GM18498 (cell line): ENCODE measurements around the gene LYST.
"Not testable (repeated sequence)": the region's sequence is repeated elsewhere in the genome, so short reads cannot be mapped to it uniquely, and the experiment has no call there.

Experiments used
- ATAC-seq: cut with Tn5 transposase; IDR thresholded peaks from one replicate; pipeline ENCODE4 v1.9.1; 2021; ENCODE audit warnings: mild to moderate bottlenecking, moderate library complexity; ENCODE audit not compliant: unreplicated experiment

The LYST gene

DNA sequence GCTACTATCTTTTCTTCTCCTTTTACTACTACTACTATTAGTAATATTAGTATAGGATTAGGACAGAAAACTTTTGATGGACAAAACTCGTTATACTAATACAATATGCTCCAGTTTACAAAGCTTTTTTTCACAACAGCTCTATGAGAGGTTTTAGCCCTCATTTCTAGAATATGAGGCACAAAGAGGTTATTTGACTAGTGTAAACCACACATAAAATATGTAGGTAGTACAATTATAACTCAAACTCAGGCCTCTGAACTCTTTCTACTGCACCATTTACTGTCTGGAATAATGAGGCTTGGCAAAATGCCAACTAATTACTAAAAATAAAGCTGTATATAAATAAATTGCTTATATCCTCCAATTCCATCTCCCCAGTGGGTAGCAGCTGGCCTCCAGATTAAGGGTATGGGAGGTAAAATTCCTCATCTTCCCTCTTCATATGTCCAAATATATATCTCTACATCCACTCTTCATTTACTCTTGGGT is 99.9 kb downstream of the LYST start:
- no peak for ATAC-seq

DNA sequence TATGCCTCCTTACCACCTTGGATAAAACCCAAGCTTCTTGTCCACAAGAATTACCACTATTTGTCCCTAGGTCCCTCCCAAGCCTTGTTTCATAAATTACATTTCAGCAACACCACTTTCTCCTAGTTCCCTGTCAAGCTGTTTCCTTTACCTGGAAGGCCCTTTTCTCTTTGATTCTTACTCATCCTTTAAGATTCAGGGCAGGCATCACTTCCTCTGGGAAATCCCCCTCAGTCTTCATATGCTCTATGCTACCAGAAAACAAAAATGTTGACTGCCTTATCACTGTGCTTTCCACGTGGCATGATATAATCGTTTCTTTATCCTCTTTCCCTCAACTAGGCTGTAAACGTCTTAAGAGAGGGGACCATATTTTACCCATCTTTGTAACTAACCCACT is 102.7 kb downstream of the LYST start:
- ATAC-seq, result no peak

DNA sequence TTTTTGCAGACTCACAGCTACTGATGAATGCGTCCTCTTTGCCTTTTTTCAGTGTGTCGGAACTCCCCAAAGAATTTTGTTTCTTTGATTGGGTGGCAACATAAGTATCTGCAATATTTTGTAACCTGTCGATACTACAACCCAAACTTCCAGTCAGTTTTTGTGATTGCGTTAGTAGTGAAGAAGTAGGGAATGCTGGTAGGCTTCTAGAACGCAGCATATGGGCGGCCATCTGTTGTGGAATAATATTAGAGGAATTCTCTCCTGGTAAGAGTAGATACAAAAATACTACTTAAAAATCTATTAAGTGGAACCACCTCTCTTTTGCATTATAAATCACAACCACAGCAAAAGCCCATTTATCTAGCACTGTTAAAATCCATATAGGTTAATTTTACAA is 107.4 kb downstream of the LYST start:
- no peak for ATAC-seq

DNA sequence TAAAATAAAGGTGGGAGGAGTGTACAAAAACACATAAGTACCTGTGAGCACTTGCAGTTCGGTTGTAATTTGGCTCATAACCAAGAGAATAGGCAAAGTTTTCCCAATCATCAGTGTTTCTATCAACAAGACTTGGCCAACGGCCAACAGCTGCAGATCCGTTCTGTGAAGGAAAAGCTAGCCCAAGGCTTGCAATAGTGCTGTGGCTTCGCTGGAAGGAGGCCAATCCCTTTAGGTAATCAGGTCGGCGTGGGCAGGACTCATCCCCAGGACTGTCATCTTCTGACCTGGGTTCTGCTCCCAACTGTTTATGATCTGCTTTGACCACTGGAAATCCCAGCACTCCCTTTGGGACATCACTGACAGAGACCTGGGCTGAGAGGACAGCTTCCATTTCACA is 107.8 kb downstream of the LYST start:
- no peak for ATAC-seq

DNA sequence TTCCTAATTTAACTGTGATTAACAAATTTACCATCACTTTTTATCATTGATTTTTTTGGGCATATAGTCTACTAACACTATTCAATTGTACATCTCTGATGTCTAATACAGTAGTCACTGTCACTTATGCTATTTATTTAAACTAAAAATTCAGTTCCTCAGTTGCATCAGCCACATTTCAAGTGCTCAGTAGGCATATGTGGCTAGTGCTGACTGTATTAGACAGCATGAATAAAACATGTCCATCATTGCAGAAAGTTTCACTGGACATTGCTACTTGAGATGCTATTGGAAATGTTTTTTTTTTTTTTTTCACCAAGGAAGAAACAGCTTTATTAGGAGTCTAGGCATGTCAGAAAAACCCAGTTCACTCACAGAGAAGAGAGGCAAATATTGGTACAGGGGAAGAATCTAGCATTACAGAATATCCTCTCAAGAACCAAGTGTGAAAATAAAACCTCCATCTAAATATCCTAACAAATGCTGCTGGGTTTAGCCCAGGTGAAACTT is 109.1 kb downstream of the LYST start:
- ATAC-seq, result no peak

DNA sequence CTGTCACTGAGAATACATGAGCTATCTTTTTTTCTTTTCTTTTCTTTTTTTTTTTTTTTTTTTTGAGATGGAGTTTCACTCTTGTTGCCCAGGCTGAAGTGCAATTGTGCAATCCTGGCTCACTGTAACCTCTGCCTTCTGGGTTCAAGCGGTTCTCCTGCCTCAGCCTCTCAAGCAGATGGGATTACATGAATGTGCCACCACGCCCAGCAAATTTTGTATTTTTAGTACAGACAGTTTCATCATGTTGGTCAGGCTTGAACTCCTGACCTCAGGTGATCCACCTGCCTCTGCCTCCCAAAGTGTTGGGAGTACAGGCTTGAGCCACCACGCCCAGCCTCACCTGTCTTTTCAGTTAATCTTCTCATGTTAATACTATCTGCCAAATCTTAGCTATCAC is 112.5 kb downstream of the LYST start:
- ATAC-seq, result not testable (repeated sequence)

DNA sequence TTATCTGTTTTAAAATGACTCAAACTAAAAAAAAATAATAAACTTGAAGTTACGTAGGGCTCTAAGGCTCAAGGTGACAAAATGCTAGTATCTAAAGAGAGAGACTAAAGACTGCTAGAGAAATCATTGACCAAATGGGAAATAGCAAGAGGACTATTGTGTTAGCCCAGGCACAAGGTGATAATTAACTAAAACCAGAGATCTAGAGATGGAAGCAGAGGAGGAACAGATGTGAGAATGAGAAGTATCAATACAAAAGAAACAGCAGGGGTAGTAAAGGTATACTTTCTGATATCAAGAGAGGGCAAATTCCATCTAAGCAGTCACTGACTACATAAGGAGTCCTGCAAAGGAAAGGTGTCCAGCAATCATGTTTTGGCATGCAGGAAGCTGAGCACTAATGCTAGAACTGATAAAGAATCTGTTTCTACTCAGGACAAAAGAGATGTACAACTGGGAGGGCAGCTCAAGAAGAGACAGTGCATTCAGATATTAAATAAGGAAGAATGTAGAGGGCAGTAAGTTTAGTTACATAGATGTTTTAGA is 116.9 kb downstream of the LYST start:
- ATAC-seq, result no peak

DNA sequence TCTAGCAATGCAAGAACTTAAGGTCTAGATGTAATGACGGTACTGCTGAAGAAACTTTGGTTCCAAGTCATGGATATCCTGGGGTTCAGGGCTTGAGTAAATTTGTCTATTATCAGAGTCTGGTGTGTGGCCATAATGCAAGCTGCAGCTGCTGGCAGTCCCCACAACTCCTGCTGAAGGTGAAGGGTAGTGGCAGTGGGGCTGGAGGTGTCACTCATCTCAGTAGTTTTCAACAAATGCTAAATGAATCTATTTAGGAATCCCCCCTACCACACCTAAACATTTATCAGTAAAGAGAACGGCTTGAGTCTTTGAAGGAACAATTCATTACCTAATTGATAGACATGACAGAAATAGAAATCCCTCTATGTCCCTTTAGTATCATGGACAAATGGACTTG is 118.0 kb downstream of the LYST start:
- ATAC-seq, result no peak

DNA sequence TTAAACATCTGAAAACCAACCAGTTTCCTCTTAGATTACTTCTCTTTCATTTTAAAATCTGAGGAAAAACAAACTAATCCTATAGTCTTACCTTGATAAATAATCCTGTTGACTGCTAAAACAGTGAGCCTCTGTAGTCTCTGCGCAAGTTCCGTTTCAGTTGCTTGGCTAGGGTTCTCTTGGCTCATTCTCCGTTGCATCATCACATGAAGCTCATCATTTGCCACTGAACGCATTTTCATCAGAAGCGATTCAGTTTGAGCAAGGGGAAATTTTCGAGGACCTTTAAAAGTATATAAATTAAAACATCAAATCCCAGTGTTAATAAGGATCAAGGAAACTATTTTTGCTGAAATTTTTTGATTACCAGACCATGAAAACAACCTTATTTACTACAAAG is 120.5 kb downstream of the LYST start:
- ATAC-seq, result no peak

DNA sequence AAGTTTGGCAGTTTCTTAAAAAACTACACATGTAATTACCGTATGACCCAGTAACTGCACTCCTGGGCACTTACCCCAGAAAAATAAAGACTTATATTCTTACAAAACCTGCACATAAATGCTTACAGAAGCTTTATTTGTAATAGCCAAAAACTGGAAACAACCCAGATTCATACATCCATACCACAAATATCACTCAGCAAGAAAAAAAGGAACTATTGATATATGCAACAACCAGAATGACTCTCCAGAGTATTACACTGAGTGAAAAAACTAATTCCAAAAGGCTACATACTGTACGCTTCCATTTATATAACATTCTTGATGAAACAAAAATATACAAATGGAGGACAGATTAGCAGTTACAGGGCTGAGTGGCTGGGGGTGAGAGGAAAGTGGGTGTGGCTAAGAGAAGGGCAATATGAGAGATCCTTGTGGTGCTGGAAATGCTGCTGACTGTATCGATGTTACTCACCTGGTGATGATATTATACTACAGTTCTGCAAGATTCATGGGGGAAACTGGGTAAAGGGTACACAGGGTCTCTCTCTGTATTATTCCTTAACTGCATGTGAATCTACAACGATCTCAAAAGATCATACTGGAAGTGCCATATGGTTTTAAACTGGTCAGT is 121.1 kb downstream of the LYST start:
- no peak for ATAC-seq

DNA sequence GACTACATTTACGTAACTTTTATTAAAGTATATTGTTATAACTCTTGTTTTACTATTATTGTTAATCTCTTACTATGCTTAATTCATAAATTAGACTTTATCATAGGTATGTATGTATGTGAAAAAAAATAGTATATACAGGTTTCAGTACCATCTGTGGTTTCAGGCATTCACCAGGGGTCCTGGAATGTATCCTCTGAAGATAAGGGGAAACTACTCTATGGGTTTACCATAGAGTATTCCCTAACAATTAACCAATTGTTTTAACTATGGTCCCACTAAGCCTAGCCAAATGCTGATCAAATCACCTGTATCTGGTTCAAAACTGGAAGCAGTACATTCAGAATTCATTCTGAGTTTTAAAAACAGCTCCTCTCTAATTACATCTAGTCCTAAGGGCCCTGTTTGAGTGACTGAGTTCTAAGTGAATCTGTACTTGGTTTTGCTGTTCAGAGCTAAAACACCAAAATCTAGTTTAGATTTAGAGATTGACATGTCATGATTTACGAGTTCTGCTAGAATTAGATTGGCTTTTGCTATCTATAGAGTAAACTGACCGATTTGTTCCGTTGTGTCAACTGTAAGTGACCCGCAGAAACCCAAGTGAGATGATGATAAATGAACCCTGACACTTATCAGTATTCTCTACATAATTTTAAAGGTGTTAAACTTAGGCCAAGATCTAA is 123.6 kb downstream of the LYST start:
- ATAC-seq, result no peak

DNA sequence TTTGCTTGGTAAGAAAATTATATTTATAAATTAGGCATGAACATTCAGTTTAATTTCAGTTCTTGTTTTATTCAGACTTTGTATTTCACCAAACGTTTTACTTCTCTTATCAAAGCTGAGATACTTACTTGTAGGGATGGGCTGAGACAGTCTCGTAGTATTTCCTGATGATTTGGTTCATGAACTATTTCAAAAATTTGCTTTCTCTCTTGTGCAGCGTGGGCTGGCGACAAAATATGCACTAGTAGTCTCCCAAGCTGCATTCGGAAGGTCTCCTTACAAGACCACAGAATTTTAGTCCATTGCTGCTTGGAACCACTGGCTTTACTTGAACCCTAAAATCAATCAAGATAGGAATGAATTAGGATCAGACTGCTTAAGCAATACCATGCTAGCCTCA is 125.4 kb downstream of the LYST start:
- no peak for ATAC-seq

DNA sequence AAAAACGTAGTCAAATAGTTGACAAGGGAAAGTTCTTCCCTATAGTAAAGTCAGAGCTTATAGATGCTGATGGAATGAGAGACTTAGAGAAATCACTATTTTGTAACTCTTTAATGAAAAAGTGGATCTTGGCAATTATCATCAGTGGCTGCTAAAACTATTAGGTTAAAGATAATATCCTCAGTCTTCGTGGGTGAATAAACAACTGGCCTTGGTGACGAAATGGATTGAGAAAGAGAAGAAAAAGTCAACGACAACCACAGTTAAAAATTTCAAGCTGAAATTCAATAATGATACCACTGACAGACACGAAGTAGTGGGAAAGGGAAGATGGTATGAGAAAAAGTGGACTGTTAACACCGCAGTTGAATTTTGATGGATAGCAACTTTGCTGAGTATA is 127.1 kb downstream of the LYST start:
- no peak for ATAC-seq

DNA sequence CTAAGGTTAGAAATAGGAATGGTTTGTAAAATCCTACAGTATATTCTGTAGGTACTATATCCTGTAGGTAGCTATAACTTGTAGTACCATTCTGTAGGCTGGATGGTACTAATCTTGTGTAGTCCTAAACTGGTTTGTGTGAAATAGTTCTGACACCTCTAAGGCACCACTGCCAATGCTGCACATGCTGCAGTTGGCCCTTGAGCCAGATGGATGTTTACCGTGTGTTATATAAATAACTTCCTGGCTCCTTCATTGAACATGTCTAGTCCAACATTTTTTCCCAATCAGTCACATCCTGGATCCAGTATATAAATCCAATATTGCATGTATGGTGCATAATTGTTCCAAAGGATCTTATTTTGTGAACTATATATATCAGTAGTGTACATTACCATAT is 127.6 kb downstream of the LYST start:
- no peak for ATAC-seq

DNA sequence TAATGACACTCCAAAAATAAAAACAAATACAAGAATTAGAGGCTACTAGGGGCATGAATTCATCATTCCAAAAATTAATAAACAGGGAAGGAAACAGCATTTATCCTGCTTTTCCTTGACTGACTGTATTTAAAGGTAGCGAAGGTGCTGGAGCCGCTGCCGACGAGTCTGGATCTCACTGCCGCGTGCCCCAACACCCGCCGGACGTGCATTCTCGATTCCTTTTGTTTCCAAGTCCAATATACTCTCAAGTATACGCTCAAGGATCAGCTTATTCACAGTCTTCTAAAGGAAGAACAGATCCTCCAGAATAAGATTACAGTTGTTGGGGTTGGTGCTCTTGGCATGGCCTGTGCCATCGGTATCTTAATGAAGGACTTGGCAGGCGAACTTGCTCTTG is 129.0 kb downstream of the LYST start:
- ATAC-seq, result no peak

DNA sequence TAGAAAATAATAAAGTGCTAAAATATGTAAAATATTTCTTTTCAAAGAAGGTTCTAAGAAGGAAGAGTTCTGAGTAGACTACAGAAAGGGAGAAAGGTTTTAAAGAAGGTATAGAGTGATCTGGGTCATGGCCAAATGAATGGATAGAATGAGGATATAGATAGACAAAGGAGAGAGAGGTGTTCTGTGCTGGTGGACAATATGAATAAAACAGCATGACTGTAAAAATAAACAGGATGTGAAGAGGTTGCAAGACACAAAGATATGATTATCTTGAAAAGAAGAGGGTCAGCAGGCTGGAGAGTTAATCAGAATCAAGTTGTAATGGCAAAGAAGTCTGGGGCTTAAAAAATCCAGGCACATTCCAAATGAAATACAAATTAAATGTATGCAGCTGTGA is 130.4 kb downstream of the LYST start:
- no peak for ATAC-seq

DNA sequence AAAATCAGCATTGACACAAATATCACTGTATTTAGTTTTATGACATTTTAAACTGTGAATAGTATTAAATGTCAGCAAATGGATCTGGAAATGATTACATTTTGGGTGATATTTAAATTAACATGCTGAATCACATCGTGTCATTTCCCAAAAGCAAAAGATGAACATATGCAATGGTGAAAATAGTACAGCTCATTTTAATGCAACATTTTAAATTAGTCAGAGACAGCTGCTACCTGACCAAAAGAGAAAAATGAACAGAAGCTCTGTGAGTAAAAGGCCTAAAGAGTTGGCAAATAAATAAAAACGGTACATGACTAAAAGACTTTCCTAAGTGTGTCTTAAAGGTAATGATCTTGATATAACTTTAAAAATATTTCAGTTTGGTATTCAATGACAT is 131.1 kb downstream of the LYST start:
- ATAC-seq, result no peak

DNA sequence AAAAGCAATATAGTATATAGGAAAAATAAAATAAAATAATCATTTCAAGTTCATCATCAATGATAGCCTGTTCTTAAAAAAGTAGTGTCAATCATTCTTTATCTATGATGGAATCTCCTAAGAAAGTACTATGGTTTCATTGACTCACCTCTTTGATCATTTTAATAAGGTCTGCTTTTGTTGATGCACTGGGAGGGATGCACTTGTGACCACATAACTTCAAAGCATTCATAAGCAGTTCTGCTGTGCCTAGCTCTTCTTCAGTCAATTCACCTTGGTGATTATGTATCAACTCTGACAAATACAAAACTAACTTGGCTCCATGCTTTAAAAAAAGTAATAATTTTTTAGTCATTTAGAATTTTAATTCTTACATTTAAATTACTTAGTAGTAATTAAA is 132.4 kb downstream of the LYST start:
- ATAC-seq, result no peak

DNA sequence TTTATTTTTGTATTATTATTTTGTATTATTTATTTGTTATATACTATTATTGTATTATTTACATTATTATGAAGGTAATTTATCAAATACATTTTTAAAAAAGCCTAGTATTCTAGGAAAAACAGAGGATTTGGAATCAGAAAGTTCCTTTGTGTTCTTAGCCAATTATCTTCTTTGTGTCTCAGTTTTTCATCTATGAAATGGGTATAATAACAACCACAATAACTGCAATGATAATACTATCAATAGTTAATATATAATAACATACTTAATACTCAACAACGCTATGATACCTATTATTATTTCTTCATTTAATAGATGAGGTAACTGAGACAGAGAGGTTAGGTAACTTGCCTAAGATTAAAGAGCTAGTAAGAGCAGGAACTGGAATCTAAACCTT is 136.7 kb downstream of the LYST start:
- no peak for ATAC-seq

DNA sequence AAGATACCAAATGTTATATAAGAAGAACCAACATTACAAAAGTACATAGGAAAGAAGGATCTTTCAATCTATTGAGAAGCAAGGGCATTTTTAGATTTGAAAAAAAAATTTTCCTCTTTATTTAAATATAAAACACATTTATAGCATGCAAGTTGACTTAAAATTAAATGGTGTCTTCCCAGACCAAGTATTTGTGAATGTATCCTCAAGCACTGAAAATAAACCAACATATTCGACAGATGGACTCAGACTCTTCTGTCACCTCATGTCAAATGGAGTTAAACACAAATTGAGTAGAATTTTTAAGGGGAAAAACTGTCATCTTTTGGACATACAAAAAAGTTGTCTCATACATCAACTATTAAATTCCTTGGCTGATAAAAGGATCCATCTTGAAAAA is 140.1 kb downstream of the LYST start:
- no peak for ATAC-seq

DNA sequence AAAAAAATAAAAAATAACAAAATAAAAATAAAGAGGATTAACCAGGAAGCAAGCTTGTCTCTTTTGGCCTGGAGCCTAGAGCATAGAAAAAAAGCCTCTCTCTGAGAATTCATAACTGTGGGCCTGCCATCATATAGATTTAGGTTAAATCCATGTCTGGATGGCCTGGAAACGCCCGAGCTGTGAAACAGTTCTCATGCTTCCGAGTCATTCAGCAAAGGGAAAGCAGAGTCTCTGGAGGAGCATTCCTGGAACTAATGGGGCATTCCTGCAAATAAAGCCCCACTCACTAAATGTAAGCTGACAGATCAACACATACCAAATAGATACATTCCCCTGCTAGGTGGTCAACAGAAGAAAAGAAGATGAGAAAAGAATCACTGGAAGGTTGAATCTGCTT is 141.3 kb downstream of the LYST start:
- ATAC-seq, result no peak

DNA sequence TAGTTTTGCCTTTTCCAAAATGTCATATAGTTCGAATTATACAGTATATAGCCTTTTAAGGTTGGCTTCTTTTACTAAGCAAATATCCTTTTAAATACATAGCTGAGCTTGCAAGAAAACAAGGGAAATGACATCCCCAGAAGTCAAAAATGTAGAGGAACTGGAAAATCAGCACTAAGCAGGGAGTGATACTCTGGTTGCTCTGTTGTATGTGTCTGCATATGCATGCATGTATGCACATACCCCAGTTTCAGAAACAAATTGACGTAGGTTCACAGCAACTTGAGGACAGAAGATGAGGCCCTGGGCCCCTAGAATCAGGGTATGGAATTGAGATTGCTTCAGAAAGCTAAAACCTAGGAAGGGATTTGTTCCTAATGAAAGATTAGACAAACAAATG is 142.0 kb downstream of the LYST start:
- ATAC-seq, result no peak
